Measurements from ENCODE around the gene NRK. TPM values are rescaled to one million over a fixed set of nuclear protein-coding genes. Genes with fewer than 3 reads are reported as not detected.
"Not testable (repeated sequence)": the region's sequence is repeated elsewhere in the genome, so short reads cannot be mapped to it uniquely, and the experiment has no call there.

NRK gene
- total and polyA plus RNA-seq, 11 donors, result 0.43 to 5.4 (median 1.9) TPM

GRCh38 chrX:105781804-105782203 is 40.5 kb upstream of the NRK start:
- H3K36me3 ChIP-seq, result no peaks in the 10 kb centered on the region
- no peak for TF ChIP-seq CTCF (IDR thresholded peaks at IDR 0.05)
- TF ChIP-seq POLR2A (IDR thresholded peaks at IDR 0.05), result no peak
- ATAC-seq (no peak), DNase-seq (no peak)
- no peak overlapping the region for H3K4me3 ChIP-seq
- intact Hi-C loops (cut with DNase I), result no loop called here
- no peaks in the 10 kb centered on the region for H3K9me3 ChIP-seq
- peaks cover 0 to 4% (median 0%) of the 10 kb centered on the region in 9 donors for H3K27me3 ChIP-seq
- WGBS, 4 donors, result 23 to 59% (median 45%) methylated on average over 1 of the region's 1 CpG
- H3K27ac ChIP-seq, result no peak overlapping the region
- H3K4me1 ChIP-seq, result no peaks in the 10 kb centered on the region

GRCh38 chrX:105796877-105797276 is 25.5 kb upstream of the NRK start:
- H3K27ac ChIP-seq; H3K36me3 ChIP-seq; H3K9me3 ChIP-seq; H3K4me1 ChIP-seq; intact Hi-C loops (cut with DNase I); ATAC-seq; H3K4me3 ChIP-seq; DNase-seq: not testable (repeated sequence)
- peaks cover 0 to 15% (median 0%) of the 10 kb centered on the region in 9 donors for H3K27me3 ChIP-seq
- 75 to 94% (median 87%) methylated on average over 26 of the region's 26 CpGs for WGBS, 4 donors

- TF ChIP-seq CTCF (IDR thresholded peaks at IDR 0.05), result no peak
- no peak for TF ChIP-seq POLR2A (IDR thresholded peaks at IDR 0.05)
- Histone ChIP-seq H3K9me3 (peaks cover 0 to 21% (median 0%) of the 10 kb centered on the region in 12 donors), H3K4me1 (no peaks in the 10 kb centered on the region), H3K4me3 (no peak overlapping the region), H3K36me3 (no peaks in the 10 kb centered on the region), H3K27ac (no peak overlapping the region), H3K27me3 (no peaks in the 10 kb centered on the region)
- 58 to 75% (median 64%) methylated on average over 2 of the region's 2 CpGs for WGBS, 4 donors
- ATAC-seq (no peak), DNase-seq (no peak)
- intact Hi-C loops (cut with DNase I), result no loop called here
Measured at GRCh38 chrX:105803891-105804290, 18.4 kb upstream of the NRK start.

- DNase-seq; H3K4me3 ChIP-seq; H3K27ac ChIP-seq; H3K4me1 ChIP-seq; H3K36me3 ChIP-seq; intact Hi-C loops (cut with DNase I); ATAC-seq; H3K27me3 ChIP-seq: not testable (repeated sequence)
- H3K9me3 ChIP-seq, result peaks cover 0 to 21% (median 0%) of the 10 kb centered on the region in 12 donors
Measured at GRCh38 chrX:105805655-105806054, 16.7 kb upstream of the NRK start.

GRCh38 chrX:105816517-105816916 is 5.8 kb upstream of the NRK start:
- peaks cover 0 to 37% (median 0%) of the 10 kb centered on the region in 9 donors for H3K27me3 ChIP-seq
- DNase-seq (no peak), ATAC-seq (no peak)
- WGBS, 4 donors, result 72 to 81% (median 76%) methylated on average over 2 of the region's 2 CpGs
- TF ChIP-seq CTCF (IDR thresholded peaks at IDR 0.05), result no peak
- no peak for TF ChIP-seq POLR2A (IDR thresholded peaks at IDR 0.05)
- H3K4me1 ChIP-seq, result peaks cover 0 to 1% (median 0%) of the 10 kb centered on the region in 12 donors
- intact Hi-C loops (cut with DNase I), result no loop called here
- no peaks in the 10 kb centered on the region for H3K36me3 ChIP-seq
- H3K9me3 ChIP-seq, result no peaks in the 10 kb centered on the region
- no peak overlapping the region for H3K27ac ChIP-seq
- H3K4me3 ChIP-seq, result no peak overlapping the region
